Muscle of leg (tissue), 11 donors: Measurements from ENCODE around the gene SLC7A1. TPM values are rescaled to one million over a fixed set of nuclear protein-coding genes. Genes with fewer than 3 reads are reported as not detected.

ENCODE experiments used
- DNase-seq: peaks from one replicate; pipeline ENCODE4 v3.0.0; 2013
- H3K27ac ChIP-seq: one replicate; pipeline ENCODE4 v1.5.1; 2013; ENCODE audit warnings: mild to moderate bottlenecking, low read length, control low read depth
- H3K27me3 ChIP-seq: one replicate; pipeline ENCODE4 v1.6.1; 2013; ENCODE audit warnings: low read length; ENCODE audit not compliant: control insufficient read depth, insufficient read depth
- H3K36me3 ChIP-seq: one replicate; pipeline ENCODE4 v1.6.1; 2013; ENCODE audit warnings: low read length; ENCODE audit not compliant: control insufficient read depth, insufficient read depth
- H3K4me1 ChIP-seq: one replicate; pipeline ENCODE4 v1.6.1; 2013; ENCODE audit warnings: low read length; ENCODE audit not compliant: control insufficient read depth, insufficient read depth
- H3K4me3 ChIP-seq: one replicate; pipeline ENCODE4 v1.5.1; 2013; ENCODE audit warnings: low read length, control low read depth
- H3K9me3 ChIP-seq: replicated peaks from 2 replicates; pipeline ENCODE4 v1.6.1; 2013; ENCODE audit warnings: low read depth, low read length; ENCODE audit not compliant: control insufficient read depth
- WGBS: methylation state at CpG from one replicate; pipeline ENCODE4 v1.1.5; 2013; ENCODE audit warnings: missing lambda C conversion rate; ENCODE audit not compliant: insufficient coverage; 5-methylcytosine and 5-hydroxymethylcytosine counted together
- polyA plus RNA-seq, 8 donors: library from polyadenylated mRNA; unstranded; fragments of 120-200 nt; gene quantifications; one replicate each; pipeline versions ENCODE4 v1.2.1 to v1.2.3, GENCODE V29; 2013; ENCODE audit warnings: inconsistent platforms in 1 of 8, low replicate concordance in 1 of 8; ENCODE audit not compliant: insufficient read length in 8 of 8, insufficient read depth in 1 of 8
- total RNA-seq: library from RNA; stranded (reverse); fragments of 120-200 nt; gene quantifications from one replicate; pipeline ENCODE4 v1.2.4, GENCODE V29; 2013

SLC7A1 gene
- total and polyA plus RNA-seq, 9 donors: 3.6 to 12.5 (median 8.4) TPM

DNA sequence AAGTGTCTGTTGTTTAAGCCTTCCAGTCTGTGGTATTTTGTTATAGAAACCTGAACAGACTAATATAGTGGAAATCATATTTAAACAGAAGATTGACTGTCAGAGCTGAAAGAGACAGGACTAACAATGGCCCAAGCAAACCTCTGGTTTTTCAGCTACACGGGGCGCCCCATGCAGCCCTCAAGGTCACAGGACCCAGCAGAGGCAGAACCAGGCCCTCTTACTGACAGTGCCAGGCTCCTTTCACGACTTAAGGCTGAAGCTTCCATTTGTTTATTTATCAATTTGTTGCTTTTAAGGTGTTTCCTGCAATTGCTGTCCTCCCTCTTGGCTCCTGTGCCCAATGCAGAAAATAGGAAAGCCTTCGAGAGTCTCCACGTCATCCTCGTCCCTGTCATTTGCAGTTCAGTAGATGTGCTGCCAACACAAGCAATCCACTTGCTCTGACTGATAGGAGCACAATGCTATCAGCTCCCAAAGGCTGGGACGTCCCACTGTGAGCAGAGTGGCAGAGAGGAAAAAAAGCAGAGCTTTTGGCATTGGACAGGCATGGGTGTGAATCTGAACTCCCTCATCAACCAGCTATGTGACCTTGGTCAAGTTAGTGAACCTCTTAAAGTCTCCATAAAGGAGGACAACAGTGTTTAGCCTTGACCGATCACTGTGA is 10.5 kb upstream of the SLC7A1 start:
- H3K4me1 ChIP-seq: no peaks in the 10 kb centered on the region
- DNase-seq: no peak
- H3K36me3 ChIP-seq: no peaks in the 10 kb centered on the region
- no peak overlapping the region for H3K4me3 ChIP-seq
- H3K27me3 ChIP-seq: peaks cover 2% of the 10 kb centered on the region
- H3K27ac ChIP-seq: no peak overlapping the region
- no peaks in the 10 kb centered on the region for H3K9me3 ChIP-seq
- WGBS: 73% methylated on average over 4 of the region's 8 CpGs

DNA sequence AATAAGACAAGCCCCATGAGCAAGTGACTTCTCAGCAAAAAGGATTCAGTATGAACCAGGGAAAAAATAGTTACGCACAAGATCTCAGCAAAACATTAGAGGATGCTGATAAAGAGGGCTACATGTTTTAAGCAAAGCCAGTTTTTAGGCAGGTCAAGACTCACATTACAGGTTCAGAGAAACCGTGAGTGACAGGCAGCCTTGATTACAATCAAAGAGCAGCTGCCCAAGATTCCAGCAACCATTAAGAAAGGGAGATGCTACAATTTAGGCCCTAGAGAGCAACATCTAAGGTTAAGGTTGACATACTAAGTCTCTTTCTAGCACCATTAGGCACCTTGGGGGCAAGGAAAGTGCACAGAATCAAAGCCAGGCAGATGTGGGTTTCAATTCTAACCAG is 2.8 kb upstream of the SLC7A1 start:
- Histone ChIP-seq H3K27ac (no peak overlapping the region), H3K4me3 (no peak overlapping the region), H3K27me3 (peaks cover 8% of the 10 kb centered on the region), H3K36me3 (no peaks in the 10 kb centered on the region), H3K4me1 (peaks cover 24% of the 10 kb centered on the region), H3K9me3 (no peaks in the 10 kb centered on the region)
- no peak for DNase-seq
- 100% methylated on average over 2 of the region's 2 CpGs for WGBS

DNA sequence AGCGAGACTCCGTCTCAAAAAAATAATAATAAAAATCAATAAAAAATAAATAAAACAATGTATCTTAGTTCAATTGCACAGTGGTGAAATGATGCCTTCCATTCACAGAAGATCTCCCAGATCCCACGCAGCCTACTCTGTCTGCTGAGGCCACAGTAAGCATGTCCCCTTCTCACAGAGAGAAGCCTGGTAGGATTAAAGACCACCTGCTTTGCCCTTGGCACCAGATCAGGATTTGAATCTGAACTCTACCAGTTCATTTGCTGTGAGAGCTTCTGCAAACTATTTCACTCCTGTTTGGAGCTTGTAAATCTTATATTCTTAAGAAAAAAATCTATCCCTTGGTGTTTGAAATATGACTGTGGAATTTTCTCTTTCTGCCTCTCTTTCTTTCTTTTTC is 2.2 kb upstream of the SLC7A1 start:
- Histone ChIP-seq H3K27ac (no peak overlapping the region), H3K4me1 (peaks cover 24% of the 10 kb centered on the region), H3K4me3 (no peak overlapping the region), H3K9me3 (no peaks in the 10 kb centered on the region), H3K27me3 (peaks cover 8% of the 10 kb centered on the region), H3K36me3 (no peaks in the 10 kb centered on the region)
- DNase-seq: peak; percentile 72
- WGBS: no CpG with 5 or more reads among the region's 3 CpGs

DNA sequence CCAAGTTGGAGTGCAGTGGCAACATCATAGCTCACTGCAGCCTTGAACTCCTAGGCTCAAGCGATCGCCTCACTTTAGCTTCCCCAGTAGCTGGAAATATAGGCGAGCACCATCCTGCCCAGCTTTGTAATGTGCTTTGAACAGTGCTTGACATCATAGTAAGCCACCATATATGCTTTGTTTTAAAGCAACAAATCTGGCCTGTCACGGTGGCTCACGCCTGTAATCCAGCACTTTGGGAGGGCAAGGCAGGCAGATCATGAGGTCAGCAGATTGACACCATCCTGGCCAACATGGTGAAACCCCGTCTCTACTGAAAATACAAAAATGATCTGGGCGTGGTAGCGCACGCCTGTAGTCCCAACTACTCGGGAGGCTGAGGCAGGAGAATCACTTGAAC is 1.8 kb upstream of the SLC7A1 start:
- no peak overlapping the region for H3K27ac ChIP-seq
- H3K4me1 ChIP-seq: peaks cover 24% of the 10 kb centered on the region
- 88% methylated on average over 9 of the region's 10 CpGs for WGBS
- no peaks in the 10 kb centered on the region for H3K9me3 ChIP-seq
- H3K4me3 ChIP-seq: no peak overlapping the region
- no peaks in the 10 kb centered on the region for H3K36me3 ChIP-seq
- peaks cover 8% of the 10 kb centered on the region for H3K27me3 ChIP-seq
- no peak for DNase-seq

DNA sequence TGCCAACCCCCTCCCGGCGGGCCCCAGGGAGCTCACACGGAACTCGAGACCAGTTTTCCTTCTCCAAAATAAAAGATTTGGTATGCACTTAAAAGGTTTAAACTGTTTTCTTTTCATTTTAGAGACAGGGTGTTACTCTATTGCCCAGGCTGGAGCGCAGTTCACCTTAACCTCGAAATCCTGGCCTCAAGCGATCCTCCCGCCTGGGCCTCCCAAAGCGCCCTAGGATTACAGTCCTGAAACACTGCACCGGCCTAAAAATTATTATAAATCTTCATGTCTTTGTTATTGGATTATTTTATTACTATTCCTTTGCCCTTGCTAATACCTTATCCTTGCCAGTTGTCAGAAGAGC is 553 bp upstream of the SLC7A1 start:
- DNase-seq: no peak
- H3K4me1 ChIP-seq: peaks cover 26% of the 10 kb centered on the region
- H3K4me3 ChIP-seq: peak overlapping the region; percentile 48
- WGBS: no CpG with 5 or more reads among the region's 10 CpGs
- no peaks in the 10 kb centered on the region for H3K36me3 ChIP-seq
- no peaks in the 10 kb centered on the region for H3K9me3 ChIP-seq
- H3K27me3 ChIP-seq: peaks cover 6% of the 10 kb centered on the region
- no peak overlapping the region for H3K27ac ChIP-seq

DNA sequence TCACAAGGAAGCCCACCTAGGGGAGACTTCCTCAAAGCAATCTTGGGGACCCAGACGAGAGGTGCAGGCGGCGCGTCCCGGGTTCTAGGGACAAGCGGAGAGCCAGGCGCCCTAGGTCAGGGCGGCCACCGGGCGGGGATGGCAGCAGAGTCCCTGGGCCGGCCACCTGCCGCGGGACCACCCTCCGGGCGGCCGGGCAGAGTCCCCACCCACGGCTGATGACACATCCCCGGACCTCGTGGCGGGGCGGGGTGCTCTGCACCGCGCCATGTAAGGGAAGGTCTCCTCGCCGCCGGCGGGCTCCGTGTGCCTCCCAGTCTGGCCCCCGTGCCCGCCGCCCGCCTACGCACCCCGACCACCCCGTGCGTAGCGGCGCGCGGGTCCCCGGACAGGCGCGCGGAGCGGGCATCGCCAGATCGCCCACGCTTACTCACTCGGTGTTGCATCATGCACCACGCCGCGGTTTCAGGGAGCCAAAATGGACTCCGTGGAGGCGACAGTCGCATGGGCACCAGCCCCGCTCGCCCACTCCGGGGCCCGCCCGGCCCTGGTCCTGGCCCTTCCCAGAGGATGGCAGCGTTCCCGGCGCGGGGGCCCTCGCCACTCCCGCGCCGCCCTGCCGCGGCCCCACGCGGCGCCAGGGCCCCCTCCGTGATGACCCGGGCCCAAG is 643 bp downstream of the SLC7A1 start:
- H3K27ac ChIP-seq: peak overlapping the region; percentile 50
- peaks cover 31% of the 10 kb centered on the region for H3K4me1 ChIP-seq
- H3K4me3 ChIP-seq: peak overlapping the region; percentile 52
- H3K9me3 ChIP-seq: no peaks in the 10 kb centered on the region
- peaks cover 6% of the 10 kb centered on the region for H3K27me3 ChIP-seq
- H3K36me3 ChIP-seq: no peaks in the 10 kb centered on the region
- peak; percentile 58 for DNase-seq
- 1% methylated on average over 75 of the region's 75 CpGs for WGBS

DNA sequence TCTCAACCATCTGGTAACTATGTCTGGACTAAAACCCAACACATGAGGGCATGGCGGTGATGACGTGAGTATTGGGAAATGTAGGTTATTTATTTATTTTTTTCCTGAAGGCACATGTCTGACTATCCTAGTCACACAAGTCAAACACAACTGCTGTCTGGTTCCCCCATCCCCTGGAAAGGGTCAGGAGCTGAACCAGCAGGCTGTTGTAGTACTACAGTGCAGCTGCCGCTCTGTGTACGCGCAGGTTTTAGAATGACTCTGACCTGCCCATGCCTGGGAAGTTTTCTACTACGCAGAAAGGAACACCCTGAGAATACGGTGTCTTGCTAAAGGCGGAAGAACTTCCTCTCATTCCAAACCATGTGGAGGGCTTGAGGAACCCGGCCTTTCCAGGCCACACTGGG is 1.2 kb downstream of the SLC7A1 start:
- H3K4me3 ChIP-seq: peak overlapping the region; percentile 52
- H3K27me3 ChIP-seq: peaks cover 6% of the 10 kb centered on the region
- peak; percentile 64 for DNase-seq
- WGBS: 11% methylated on average over 7 of the region's 9 CpGs
- H3K4me1 ChIP-seq: peaks cover 33% of the 10 kb centered on the region
- no peaks in the 10 kb centered on the region for H3K9me3 ChIP-seq
- H3K36me3 ChIP-seq: no peaks in the 10 kb centered on the region
- H3K27ac ChIP-seq: peak overlapping the region; percentile 50

DNA sequence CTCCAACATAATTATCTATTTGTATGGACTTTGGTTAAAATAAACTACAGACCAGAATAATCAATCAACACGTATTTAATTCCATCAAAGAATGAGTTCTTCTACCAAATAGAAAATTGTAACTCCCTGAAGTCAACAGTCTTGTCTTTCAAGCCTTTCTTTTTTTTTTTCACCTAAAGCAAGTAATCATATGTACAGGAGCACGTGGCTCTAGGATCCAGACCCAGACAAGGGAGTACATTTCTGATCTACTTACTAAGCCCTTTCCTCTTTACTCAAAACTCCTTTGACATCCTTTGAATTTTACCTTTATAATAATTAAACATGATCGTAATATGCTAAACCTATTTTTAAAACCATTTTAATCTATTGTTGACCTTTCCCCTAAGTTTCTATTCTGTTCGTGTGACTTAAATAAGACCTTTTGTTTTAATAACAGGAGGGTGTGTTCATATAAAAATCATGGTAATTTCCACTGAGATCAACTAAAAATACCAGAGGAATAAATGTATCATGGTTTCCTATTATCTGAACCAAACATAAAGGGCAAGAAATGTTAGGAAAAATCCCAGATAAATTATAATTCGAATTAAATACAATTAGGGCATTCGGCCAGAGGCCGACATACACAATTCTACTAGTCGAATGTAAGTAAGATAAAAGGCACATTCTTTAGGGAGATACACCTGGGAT is 1.7 kb downstream of the SLC7A1 start:
- 70% methylated on average over 2 of the region's 8 CpGs for WGBS
- no peak overlapping the region for H3K27ac ChIP-seq
- no peaks in the 10 kb centered on the region for H3K36me3 ChIP-seq
- H3K4me1 ChIP-seq: peaks cover 33% of the 10 kb centered on the region
- peaks cover 6% of the 10 kb centered on the region for H3K27me3 ChIP-seq
- H3K9me3 ChIP-seq: no peaks in the 10 kb centered on the region
- no peak overlapping the region for H3K4me3 ChIP-seq
- DNase-seq: no peak

DNA sequence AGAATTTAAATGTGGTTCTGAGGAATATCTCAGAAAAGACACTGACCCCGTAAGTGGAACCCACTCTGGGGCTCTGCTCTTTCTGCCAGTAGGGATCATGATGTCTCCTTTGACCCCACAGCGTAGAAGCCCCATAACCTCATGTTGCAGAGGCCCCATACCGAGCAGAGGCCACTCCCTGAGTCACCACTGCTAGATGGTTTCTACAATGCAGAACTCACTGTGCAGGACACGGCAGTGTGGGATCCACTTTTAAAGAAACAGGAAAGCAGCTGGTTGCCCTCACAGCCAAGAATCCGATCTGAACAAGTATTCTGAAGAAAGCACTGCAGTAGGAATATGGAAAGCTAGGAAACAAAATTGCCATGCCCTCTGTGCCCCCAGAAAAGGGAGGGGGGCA is 4.2 kb downstream of the SLC7A1 start:
- no peak for DNase-seq
- Histone ChIP-seq H3K9me3 (no peaks in the 10 kb centered on the region), H3K27ac (no peak overlapping the region), H3K36me3 (no peaks in the 10 kb centered on the region), H3K27me3 (peaks cover 3% of the 10 kb centered on the region), H3K4me3 (no peak overlapping the region), H3K4me1 (peaks cover 20% of the 10 kb centered on the region)
- WGBS: 66% methylated on average over 5 of the region's 5 CpGs

DNA sequence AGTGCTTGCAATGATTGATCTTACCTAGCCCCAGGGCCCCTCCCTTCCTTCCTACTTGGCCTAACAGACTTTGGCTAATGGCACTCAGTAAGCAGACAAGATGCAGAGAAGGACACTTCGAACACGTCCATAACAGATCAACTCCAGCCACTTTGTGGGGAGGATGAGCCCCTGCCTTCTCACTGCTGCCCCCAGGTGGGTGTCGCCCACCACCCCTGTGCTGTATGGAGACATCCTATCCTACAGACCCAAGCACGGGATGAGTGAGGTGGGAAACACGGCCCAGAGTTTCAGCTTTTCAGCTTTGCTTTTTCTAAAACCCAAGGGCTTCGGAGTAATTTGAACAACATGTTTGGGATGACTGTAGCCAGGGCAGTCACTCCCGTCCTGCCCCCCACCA is 5.5 kb downstream of the SLC7A1 start:
- H3K27me3 ChIP-seq: no peaks in the 10 kb centered on the region
- H3K4me1 ChIP-seq: peaks cover 14% of the 10 kb centered on the region
- H3K4me3 ChIP-seq: no peak overlapping the region
- WGBS: 69% methylated on average over 2 of the region's 7 CpGs
- H3K36me3 ChIP-seq: no peaks in the 10 kb centered on the region
- H3K9me3 ChIP-seq: no peaks in the 10 kb centered on the region
- H3K27ac ChIP-seq: no peak overlapping the region
- no peak for DNase-seq
